Measurements from ENCODE around the gene XPOT. TPM values are rescaled to one million over a fixed set of nuclear protein-coding genes. Genes with fewer than 3 reads are reported as not detected.

Gene XPOT
- polyA plus RNA-seq, 1 experiment, result 183 TPM

- peak; percentile 23 for DNase-seq (ENCODE audit: low read depth, low spot score)
- POLR2A ChIA-PET, result no interaction called here
- Histone ChIP-seq H3K27ac (ENCODE audit: low read depth, low read length) (no peak overlapping the region), H3K27me3 (ENCODE audit: control insufficient read depth, insufficient read depth, low read length) (no peaks in the 10 kb centered on the region), H3K4me3 (ENCODE audit: low read depth, low read length) (no peak overlapping the region), H3K9me3 (ENCODE audit: control insufficient read depth, insufficient read depth, low read length) (no peaks in the 10 kb centered on the region)
- CTCF ChIA-PET, result no interaction called here
- TF ChIP-seq CTCF (IDR thresholded peaks at IDR 0.05; ENCODE audit: low read depth, low read length), result no peak
Observed at GRCh38 chr12:64461634-64462414, 57.6 kb downstream of the XPOT start.

- H3K27ac ChIP-seq (ENCODE audit: low read depth, low read length), result no peak overlapping the region
- no peaks in the 10 kb centered on the region for H3K9me3 ChIP-seq (ENCODE audit: control insufficient read depth, insufficient read depth, low read length)
- no peak for TF ChIP-seq CTCF (IDR thresholded peaks at IDR 0.05; ENCODE audit: low read depth, low read length)
- CTCF ChIA-PET, result no interaction called here
- POLR2A ChIA-PET, result no interaction called here
- DNase-seq (ENCODE audit: low read depth, low spot score), result no peak
- H3K27me3 ChIP-seq (ENCODE audit: control insufficient read depth, insufficient read depth, low read length), result no peaks in the 10 kb centered on the region
- H3K4me3 ChIP-seq (ENCODE audit: low read depth, low read length), result no peak overlapping the region
Observed at GRCh38 chr12:64466178-64466577, 62.0 kb downstream of the XPOT start.

GRCh38 chr12:64468966-64469365, 64.8 kb downstream of the XPOT start:
- no peak for TF ChIP-seq CTCF (IDR thresholded peaks at IDR 0.05; ENCODE audit: low read depth, low read length)
- POLR2A ChIA-PET, result no interaction called here
- CTCF ChIA-PET, result no interaction called here

GRCh38 chr12:64469455-64470142, 65.4 kb downstream of the XPOT start:
- no peak overlapping the region for H3K4me3 ChIP-seq (ENCODE audit: low read depth, low read length)
- H3K9me3 ChIP-seq (ENCODE audit: control insufficient read depth, insufficient read depth, low read length), result no peaks in the 10 kb centered on the region
- no peak overlapping the region for H3K27ac ChIP-seq (ENCODE audit: low read depth, low read length)
- CTCF ChIA-PET, result no interaction called here
- no peaks in the 10 kb centered on the region for H3K27me3 ChIP-seq (ENCODE audit: control insufficient read depth, insufficient read depth, low read length)
- POLR2A ChIA-PET, result no interaction called here
- no peak for DNase-seq (ENCODE audit: low read depth, low spot score)
- no peak for TF ChIP-seq CTCF (IDR thresholded peaks at IDR 0.05; ENCODE audit: low read depth, low read length)

More at GRCh38 chr12:64468966-64469365, 64.8 kb downstream of the XPOT start:
- H3K9me3 ChIP-seq (ENCODE audit: control insufficient read depth, insufficient read depth, low read length), result no peaks in the 10 kb centered on the region
- H3K4me3 ChIP-seq (ENCODE audit: low read depth, low read length), result no peak overlapping the region
- H3K27me3 ChIP-seq (ENCODE audit: control insufficient read depth, insufficient read depth, low read length), result no peaks in the 10 kb centered on the region
- no peak for DNase-seq (ENCODE audit: low read depth, low spot score)
- H3K27ac ChIP-seq (ENCODE audit: low read depth, low read length), result no peak overlapping the region

- Histone ChIP-seq H3K9me3 (ENCODE audit: control insufficient read depth, insufficient read depth, low read length) (no peaks in the 10 kb centered on the region), H3K27ac (ENCODE audit: low read depth, low read length) (no peak overlapping the region), H3K27me3 (ENCODE audit: control insufficient read depth, insufficient read depth, low read length) (no peaks in the 10 kb centered on the region), H3K4me3 (ENCODE audit: low read depth, low read length) (no peak overlapping the region)
- CTCF ChIA-PET, result no interaction called here
- POLR2A ChIA-PET, result no interaction called here
- DNase-seq (ENCODE audit: low read depth, low spot score), result no peak
- TF ChIP-seq CTCF (IDR thresholded peaks at IDR 0.05; ENCODE audit: low read depth, low read length), result no peak
Observed at GRCh38 chr12:64470495-64470894, 66.3 kb downstream of the XPOT start.

All from AG04450 (cell line).